Esophagus muscularis mucosa (tissue), 4 donors: ENCODE data around the gene ITPR2.

ENCODE experiments used
- EP300 ChIP-seq: sonication (generic); formaldehyde crosslinking; IDR thresholded peaks from one replicate; pipeline ENCODE4 v1.6.1; 2017; ENCODE audit warnings: antibody characterized with exemption
- POLR2A ChIP-seq: fragments of 450-650 bp; IDR thresholded peaks from one replicate; pipeline ENCODE4 v1.6.1; 2017; ENCODE audit warnings: antibody characterized with exemption, moderate library complexity, mild to moderate bottlenecking, low read depth
- POLR2AphosphoS5 ChIP-seq, 2 donors: sonication (generic); formaldehyde crosslinking; IDR thresholded peaks; one replicate each; pipeline ENCODE4 v1.6.1; 2017; ENCODE audit warnings: antibody characterized with exemption in 2 of 2
- TF ChIP-seq, protein P1 (sequence below), 3 experiments: fragments of 200-600 bp in 2 of 3; fragments of 450-650 bp in 1 of 3; sonication (generic) in 2 of 3; IDR thresholded peaks; one replicate each; pipeline ENCODE4 v1.5.1; 2017 to 2019; ENCODE audit warnings: antibody characterized with exemption in 3 of 3, mild to moderate bottlenecking in 2 of 3, moderate library complexity in 1 of 3

DNA sequence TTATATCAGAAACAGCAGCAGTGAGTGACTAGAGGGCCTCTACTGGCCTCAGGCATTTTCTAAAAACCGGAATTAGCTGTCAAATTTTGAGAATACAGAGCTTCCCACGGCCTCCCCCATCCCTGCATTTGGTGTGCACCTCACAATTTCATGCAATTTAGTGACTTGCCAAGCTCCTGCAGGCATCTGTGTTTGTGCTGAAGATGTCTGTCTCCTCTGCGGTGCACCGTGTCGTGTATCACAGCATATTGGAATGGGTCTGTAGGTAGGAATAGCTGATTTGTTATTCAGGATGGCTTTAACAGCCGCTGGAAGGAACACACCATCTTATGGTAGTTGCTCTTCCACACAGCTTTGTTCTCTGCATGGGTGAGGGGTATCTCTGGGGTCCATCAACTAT is 497.3 kb downstream of the ITPR2 start:
- no peak for TF ChIP-seq POLR2A
- TF ChIP-seq, protein P1, sequence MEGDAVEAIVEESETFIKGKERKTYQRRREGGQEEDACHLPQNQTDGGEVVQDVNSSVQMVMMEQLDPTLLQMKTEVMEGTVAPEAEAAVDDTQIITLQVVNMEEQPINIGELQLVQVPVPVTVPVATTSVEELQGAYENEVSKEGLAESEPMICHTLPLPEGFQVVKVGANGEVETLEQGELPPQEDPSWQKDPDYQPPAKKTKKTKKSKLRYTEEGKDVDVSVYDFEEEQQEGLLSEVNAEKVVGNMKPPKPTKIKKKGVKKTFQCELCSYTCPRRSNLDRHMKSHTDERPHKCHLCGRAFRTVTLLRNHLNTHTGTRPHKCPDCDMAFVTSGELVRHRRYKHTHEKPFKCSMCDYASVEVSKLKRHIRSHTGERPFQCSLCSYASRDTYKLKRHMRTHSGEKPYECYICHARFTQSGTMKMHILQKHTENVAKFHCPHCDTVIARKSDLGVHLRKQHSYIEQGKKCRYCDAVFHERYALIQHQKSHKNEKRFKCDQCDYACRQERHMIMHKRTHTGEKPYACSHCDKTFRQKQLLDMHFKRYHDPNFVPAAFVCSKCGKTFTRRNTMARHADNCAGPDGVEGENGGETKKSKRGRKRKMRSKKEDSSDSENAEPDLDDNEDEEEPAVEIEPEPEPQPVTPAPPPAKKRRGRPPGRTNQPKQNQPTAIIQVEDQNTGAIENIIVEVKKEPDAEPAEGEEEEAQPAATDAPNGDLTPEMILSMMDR (IDR thresholded peaks at IDR 0.05), result no peak
- TF ChIP-seq POLR2AphosphoS5 (IDR thresholded peaks at IDR 0.05), result no peak
- TF ChIP-seq EP300, result no peak
